K562 (cell line): ENCODE results near the gene GPR135.

ENCODE experiments used
- EP300 ChIP-seq: IDR thresholded peaks from 2 replicates; pipeline ENCODE4 v1.6.1; 2012; ENCODE audit warnings: low read length, improper control_type of control experiment
- MED1 ChIP-seq: sonication (generic); formaldehyde crosslinking; IDR thresholded peaks from 2 replicates; pipeline ENCODE4 v1.8.1; 2023; ENCODE audit warnings: missing genetic modification reagents, borderline replicate concordance
- XRCC5 ChIP-seq: fragments of 200-400 bp; formaldehyde crosslinking; IDR thresholded peaks from 2 replicates; pipeline ENCODE4 v1.6.1; 2017; ENCODE audit warnings: low read depth, mild to moderate bottlenecking, low read length
- TF ChIP-seq, protein P1 (sequence below), 3 experiments: IDR thresholded peaks in 2 of 3; conservative IDR thresholded peaks in 1 of 3; 2 replicates each; pipeline ENCODE4 v1.5.1; 2011 to 2012; ENCODE audit warnings: low read length in 3 of 3, mild to moderate bottlenecking in 3 of 3, control low read depth in 2 of 3, improper control_type of control experiment in 1 of 3, inconsistent platforms in 1 of 3, low read depth in 1 of 3, mixed read lengths in 1 of 3, moderate library complexity in 1 of 3; ENCODE audit not compliant: insufficient read depth in 2 of 3

- TF ChIP-seq MED1 (CRISPR knock-in tag) (no peak), EP300 (no peak), XRCC5 (no peak)
- TF ChIP-seq, protein P1, sequence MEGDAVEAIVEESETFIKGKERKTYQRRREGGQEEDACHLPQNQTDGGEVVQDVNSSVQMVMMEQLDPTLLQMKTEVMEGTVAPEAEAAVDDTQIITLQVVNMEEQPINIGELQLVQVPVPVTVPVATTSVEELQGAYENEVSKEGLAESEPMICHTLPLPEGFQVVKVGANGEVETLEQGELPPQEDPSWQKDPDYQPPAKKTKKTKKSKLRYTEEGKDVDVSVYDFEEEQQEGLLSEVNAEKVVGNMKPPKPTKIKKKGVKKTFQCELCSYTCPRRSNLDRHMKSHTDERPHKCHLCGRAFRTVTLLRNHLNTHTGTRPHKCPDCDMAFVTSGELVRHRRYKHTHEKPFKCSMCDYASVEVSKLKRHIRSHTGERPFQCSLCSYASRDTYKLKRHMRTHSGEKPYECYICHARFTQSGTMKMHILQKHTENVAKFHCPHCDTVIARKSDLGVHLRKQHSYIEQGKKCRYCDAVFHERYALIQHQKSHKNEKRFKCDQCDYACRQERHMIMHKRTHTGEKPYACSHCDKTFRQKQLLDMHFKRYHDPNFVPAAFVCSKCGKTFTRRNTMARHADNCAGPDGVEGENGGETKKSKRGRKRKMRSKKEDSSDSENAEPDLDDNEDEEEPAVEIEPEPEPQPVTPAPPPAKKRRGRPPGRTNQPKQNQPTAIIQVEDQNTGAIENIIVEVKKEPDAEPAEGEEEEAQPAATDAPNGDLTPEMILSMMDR (IDR thresholded peaks at IDR 0.05 in 2 of 3, conservative IDR thresholded peaks at IDR 0.05 in 1 of 3; ENCODE audit: insufficient read depth in 2 of 3, low read depth in 1 of 3, low read length in 3 of 3) = no peak
Measured at GRCh38 chr14:59461891-59462290, 3.3 kb downstream of the GPR135 start.
